GM21447 (cell line): ENCODE results near the gene SLC34A3.
A peak's percentile ranks its signal among the peaks of the same experiment; 100 is the strongest.

Source experiments
- ATAC-seq: cut with Tn5 transposase; IDR thresholded peaks from one replicate; pipeline ENCODE4 v1.9.1; 2021; ENCODE audit not compliant: unreplicated experiment

The SLC34A3 gene

GRCh38 chr9:137217276-137218211 lies 13.2 kb upstream of the SLC34A3 start:
- ATAC-seq, result no peak

- ATAC-seq, result no peak
These were observed 12.4 kb upstream of the SLC34A3 start for GRCh38 chr9:137218212-137218753.

DNA sequence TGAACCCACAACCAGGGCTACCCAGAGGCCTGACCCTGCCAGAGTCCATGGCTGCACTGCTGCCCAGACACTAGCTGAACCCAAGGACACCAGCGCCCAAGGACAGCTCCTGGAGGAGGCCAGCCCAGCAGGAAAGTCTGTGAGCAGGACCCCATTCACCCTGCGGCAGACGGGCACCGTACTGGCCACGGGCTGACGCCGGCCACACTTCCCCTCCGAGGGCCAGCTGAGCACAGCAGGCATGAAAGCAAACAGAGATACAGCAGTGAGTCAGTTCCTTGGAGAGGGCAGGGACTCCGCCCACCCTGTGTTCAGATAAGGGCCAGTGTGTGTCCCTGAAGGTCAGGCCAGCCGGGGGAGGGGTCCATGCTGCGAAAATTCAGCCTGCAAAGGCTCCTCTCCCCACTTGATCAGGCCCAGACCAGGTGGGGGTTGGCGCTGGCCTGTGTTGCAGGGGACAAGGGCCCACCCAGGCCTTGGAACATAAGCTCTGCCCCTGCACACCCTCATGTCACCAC lies 11.9 kb upstream of the SLC34A3 start:
- ATAC-seq, result no peak

GRCh38 chr9:137219757-137220316 lies 10.9 kb upstream of the SLC34A3 start:
- no peak for ATAC-seq

GRCh38 chr9:137220317-137221094 lies 10.2 kb upstream of the SLC34A3 start:
- ATAC-seq, result no peak

DNA sequence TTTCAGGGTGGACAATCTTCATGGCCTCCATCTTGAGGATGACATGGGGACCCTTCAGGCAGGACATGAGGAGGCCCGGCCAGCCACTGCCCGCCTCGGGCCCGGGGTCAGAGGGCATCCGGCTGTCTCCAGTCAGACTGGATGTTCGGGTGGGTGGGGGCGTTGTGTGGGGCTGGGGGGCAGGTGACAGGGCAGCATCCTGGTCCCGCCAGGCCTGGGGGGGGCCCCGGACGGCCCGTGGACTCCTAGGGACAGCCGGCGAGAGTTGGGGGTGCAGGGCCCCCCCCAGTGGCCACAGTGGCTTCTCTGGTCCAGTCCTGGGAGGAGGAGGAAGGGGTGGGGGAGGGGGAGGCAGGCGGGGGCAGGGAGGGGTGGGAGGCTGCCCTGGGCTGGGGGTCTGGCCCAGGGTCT lies 9.6 kb upstream of the SLC34A3 start:
- no peak for ATAC-seq

DNA sequence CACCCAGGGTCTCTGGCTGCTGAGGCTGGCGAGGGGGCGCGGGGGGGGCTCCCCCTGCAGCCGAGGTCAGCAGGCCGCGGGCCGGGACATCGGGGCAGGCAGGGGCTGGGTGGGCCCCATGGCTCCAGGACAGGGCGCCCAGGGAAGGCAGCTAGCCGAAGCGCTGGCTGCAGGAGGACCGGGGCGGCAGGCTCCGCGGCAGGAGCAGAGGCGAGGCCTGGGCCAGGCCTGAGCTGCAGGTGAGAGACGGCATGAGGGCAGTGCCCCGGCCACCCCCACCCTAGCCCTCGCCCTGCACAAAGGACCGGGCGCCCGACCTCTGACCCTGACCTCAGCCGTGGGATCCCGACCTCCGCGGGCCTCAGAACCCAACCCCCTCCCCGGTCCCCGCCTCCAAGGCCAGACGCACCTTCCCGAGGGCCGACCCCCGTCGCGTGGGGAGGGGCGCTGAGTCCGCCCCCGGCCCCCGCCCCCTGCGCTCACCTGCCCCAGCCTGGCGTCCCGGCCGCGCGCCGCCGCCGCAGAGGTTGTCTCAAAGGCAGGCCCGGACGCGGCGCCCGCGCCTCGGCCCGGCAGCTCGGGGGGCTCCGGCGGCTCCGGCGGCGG lies 9.1 kb upstream of the SLC34A3 start:
- no peak for ATAC-seq

GRCh38 chr9:137222190-137223077 lies 8.3 kb upstream of the SLC34A3 start, which contains the start of gene RNF208:
RNF208 (minus strand) TSS chr9:137222240; CDS start chr9:137221212, 1,028 bp downstream.
- no peak for ATAC-seq

- ATAC-seq, result peak; percentile 63
These were observed 7.4 kb upstream of the SLC34A3 start for GRCh38 chr9:137223078-137223970.

DNA sequence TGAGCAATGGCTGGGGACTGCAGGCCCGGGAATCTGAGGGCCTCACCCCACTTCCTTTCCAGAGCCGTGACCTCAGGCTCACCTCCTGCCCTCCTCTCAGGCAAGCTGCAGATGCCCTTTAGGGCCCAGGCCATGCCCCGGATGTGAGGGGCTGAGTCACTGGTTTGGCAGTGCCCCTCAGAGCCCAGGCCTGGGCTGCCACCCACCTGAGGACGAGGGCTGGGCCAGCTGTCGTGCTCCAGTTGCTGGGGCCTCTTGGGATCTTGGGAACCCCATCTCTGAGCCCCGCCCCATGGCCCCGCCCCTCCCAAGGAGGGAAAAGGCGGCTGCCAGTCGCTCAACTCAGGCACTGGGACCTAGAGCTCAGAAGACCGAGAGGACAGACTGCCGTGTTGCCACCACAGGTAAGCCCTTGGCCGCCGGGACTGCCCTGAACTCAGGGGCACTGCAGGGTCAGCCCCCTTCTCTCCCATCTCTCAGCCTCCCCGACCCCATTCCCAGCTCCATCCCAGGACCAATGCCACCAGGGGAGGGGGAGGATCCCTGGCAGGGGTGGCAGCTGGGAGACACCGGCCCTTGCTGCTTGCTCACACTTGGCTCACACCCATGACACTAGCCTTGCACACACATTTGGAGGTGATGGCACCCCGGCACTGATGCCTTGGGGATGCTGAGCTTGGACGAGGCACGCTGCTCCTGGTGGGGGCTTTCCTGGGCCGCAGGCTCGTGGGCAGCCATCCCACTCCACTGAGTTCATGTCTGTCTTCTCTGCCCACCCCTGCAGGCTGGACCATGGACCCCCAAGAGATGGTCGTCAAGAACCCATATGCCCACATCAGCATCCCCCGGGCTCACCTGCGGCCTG lies 5.6 kb upstream of the SLC34A3 start, which contains the start of gene CYSRT1:
CYSRT1 (plus strand) TSS at position 345 of the 865 bp plus-strand sequence; CDS start at position 793, 448 bp downstream.
- no peak for ATAC-seq

DNA sequence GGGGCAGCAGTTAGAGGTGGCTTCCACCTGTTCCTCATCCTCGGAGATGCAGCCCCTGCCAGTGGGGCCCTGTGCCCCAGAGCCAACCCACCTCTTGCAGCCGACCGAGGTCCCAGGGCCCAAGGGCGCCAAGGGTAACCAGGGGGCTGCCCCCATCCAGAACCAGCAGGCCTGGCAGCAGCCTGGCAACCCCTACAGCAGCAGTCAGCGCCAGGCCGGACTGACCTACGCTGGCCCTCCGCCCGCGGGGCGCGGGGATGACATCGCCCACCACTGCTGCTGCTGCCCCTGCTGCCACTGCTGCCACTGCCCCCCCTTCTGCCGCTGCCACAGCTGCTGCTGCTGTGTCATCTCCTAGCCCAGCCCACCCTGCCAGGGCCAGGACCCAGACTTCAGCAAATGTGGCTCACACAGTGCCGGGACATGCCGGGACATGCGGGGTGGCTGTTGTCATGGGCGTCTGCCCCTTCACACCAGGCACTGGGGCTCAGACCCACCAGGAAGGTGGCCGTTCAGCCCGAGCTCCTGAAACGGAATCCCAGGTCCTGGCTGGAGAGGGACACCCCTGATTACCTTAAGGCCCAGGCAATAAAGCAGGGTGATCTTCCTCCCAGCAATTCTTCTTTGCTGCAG lies 4.9 kb upstream of the SLC34A3 start:
- ATAC-seq, result no peak

DNA sequence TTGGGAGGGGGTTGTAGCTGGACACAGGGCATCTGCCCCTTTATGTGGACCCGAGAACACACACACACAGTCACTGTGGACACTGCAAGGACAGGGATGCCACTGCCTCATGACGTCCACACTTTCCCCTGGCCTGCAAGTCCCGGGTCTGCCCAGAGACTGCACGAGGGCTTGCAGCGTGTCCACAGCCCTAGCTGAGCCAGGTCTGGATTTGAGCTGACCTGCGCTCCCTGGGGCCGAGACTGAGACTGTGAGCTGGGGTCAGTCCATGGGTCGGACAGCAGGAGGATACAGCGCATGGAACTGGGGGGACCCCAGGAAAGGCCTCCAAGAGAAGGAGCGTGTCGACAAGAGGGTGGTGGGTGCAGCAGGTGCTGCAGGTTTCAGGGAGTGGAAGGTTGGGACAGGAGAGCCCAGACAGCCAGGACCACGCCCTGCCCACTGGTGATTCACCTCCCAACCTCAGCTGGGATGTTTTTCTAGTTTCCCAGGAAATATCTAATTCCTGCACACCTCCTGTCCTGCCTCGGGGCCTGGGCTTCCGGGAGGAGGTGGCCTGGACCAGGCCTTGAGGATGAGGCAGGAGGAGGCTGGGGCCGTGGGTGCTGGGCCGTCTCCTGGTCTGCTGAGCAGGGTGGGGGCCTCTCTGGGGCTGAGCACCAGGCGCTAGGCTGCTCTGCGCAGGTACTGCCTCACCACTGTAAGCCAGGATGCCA lies 4.2 kb upstream of the SLC34A3 start:
- no peak for ATAC-seq

GRCh38 chr9:137227054-137227852 lies 3.4 kb upstream of the SLC34A3 start, which contains the start of gene RNF224:
RNF224 (plus strand) TSS chr9:137227502; CDS start chr9:137228336, 834 bp downstream.
- no peak for ATAC-seq

- ATAC-seq, result no peak
These were observed 2.7 kb upstream of the SLC34A3 start for GRCh38 chr9:137227853-137228505.

- ATAC-seq, result no peak
These were observed 2.2 kb upstream of the SLC34A3 start for GRCh38 chr9:137228506-137228967.
